Parathyroid adenoma (tissue), 2 donors: ENCODE data around the gene CMTM8.

Source experiments
- H2AFZ ChIP-seq: fragments of 300-600 bp; sonication (generic); one replicate; pipeline ENCODE4 v1.7.0; 2017; ENCODE audit warnings: antibody characterized with exemption, mild to moderate bottlenecking
- H3K27ac ChIP-seq: fragments of 300-600 bp; sonication (generic); one replicate; pipeline ENCODE4 v1.7.0; 2017
- H3K27me3 ChIP-seq: fragments of 300-600 bp; sonication (generic); one replicate; pipeline ENCODE4 v1.7.0; 2017; ENCODE audit warnings: low read length; ENCODE audit not compliant: control insufficient read depth, insufficient read depth
- H3K36me3 ChIP-seq: fragments of 300-600 bp; sonication (generic); one replicate; pipeline ENCODE4 v1.7.0; 2017; ENCODE audit warnings: low read length; ENCODE audit not compliant: control insufficient read depth, insufficient read depth
- H3K4me1 ChIP-seq: fragments of 300-600 bp; sonication (generic); one replicate; pipeline ENCODE4 v1.7.0; 2017; ENCODE audit warnings: control low read depth
- H3K4me2 ChIP-seq: fragments of 300-600 bp; sonication (generic); one replicate; pipeline ENCODE4 v1.7.0; 2017; ENCODE audit warnings: low read length
- H3K4me3 ChIP-seq: fragments of 300-600 bp; sonication (generic); one replicate; pipeline ENCODE4 v1.7.0; 2017; ENCODE audit warnings: low read depth, low read length
- H3K79me2 ChIP-seq: fragments of 300-600 bp; sonication (generic); one replicate; pipeline ENCODE4 v1.7.0; 2017; ENCODE audit warnings: control low read depth
- H3K9ac ChIP-seq: fragments of 300-600 bp; sonication (generic); one replicate; pipeline ENCODE4 v1.7.0; 2017; ENCODE audit warnings: mild to moderate bottlenecking
- H3K9me3 ChIP-seq: fragments of 300-600 bp; sonication (generic); one replicate; pipeline ENCODE4 v1.7.0; 2017; ENCODE audit warnings: low read length; ENCODE audit not compliant: control insufficient read depth
- CTCF ChIP-seq: fragments of 300-600 bp; sonication (generic); IDR thresholded peaks from one replicate; pipeline ENCODE4 v1.7.0; 2017; ENCODE audit warnings: antibody characterized with exemption, mild to moderate bottlenecking
- donor health status: primary hyperparathyroidism.

Gene CMTM8

DNA sequence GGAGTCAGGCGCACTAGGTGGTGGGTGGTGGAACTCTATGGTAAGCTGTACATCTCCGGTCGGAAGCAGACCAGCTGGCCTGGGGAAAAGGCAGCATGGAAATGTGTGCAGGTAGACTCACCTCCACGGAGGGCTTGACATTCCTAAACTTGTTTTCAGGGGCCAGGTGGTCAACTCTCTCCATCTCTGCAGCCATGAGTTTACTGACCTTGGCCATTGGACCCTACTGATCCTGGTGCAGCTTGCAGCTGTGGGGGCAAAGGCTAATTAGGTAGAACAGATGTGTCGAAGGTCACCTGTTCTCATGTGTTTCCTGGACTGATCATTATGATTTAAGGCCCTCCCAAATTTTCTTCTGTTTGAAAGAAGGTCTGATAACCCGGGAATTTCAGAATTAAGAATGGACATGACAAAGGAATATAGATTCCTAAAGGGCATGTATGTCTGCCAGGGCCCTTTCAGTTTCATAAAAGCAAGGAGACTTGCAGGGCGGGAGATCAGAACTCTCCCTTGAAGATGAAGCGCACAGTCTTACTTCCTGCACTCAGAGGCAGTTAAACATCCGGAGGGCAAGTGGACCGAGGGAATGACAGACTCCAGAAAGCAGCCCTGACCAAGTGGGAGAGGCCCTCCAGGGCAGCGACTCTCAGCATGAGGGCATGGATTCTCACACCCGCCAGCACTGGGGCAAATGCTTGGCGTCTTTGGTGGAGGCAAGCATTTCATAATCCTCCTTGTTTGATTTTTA, 97.1 kb downstream of the CMTM8 start:
- Histone ChIP-seq H3K9me3 (no peaks in the 10 kb centered on the region), H3K27me3 (no peaks in the 10 kb centered on the region), H3K4me3 (no peak overlapping the region), H3K9ac (no peak overlapping the region), H3K27ac (no peak overlapping the region), H3K79me2 (peaks cover 34% of the 10 kb centered on the region), H3K36me3 (no peaks in the 10 kb centered on the region), H3K4me2 (no peak overlapping the region), H3K4me1 (peaks cover 25% of the 10 kb centered on the region), H2AFZ (no peak overlapping the region)
- no peak for TF ChIP-seq CTCF

GRCh38 chr3:32336113-32336498, 97.6 kb downstream of the CMTM8 start:
- H3K27ac ChIP-seq, result no peak overlapping the region
- no peak overlapping the region for H2AFZ ChIP-seq
- H3K4me1 ChIP-seq, result peaks cover 25% of the 10 kb centered on the region
- no peak overlapping the region for H3K9ac ChIP-seq
- H3K36me3 ChIP-seq, result no peaks in the 10 kb centered on the region
- H3K4me3 ChIP-seq, result no peak overlapping the region
- H3K9me3 ChIP-seq, result no peaks in the 10 kb centered on the region
- peaks cover 32% of the 10 kb centered on the region for H3K79me2 ChIP-seq
- H3K4me2 ChIP-seq, result no peak overlapping the region
- H3K27me3 ChIP-seq, result no peaks in the 10 kb centered on the region
- TF ChIP-seq CTCF, result no peak

DNA sequence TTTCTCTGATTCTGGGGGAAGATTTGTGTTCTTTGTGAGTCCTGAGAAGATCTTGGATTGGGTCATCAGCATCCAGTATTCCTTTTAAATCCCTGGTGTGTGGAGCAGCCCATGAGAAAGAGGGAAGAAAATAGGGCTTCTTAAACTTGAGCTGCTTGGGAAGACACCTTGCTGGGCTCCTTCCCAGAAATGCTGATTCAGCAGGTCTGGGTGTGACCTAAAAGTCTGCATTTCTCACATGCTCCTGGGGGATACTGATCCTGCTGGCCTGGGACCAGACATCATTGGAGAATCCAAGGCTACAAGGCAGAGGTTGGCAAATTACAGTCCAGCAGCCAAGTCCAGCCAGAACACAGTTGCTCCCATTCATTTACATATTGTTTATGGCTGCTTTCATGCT, 99.0 kb downstream of the CMTM8 start:
- Histone ChIP-seq H3K4me3 (no peak overlapping the region), H3K9me3 (no peaks in the 10 kb centered on the region), H3K27me3 (no peaks in the 10 kb centered on the region), H3K9ac (no peak overlapping the region), H3K36me3 (no peaks in the 10 kb centered on the region), H2AFZ (no peak overlapping the region), H3K4me2 (no peak overlapping the region), H3K79me2 (peaks cover 28% of the 10 kb centered on the region), H3K4me1 (peaks cover 25% of the 10 kb centered on the region), H3K27ac (no peak overlapping the region)
- no peak for TF ChIP-seq CTCF

- peak; percentile 81 for TF ChIP-seq CTCF
- no peak overlapping the region for H3K4me2 ChIP-seq
- H3K4me1 ChIP-seq, result peaks cover 21% of the 10 kb centered on the region
- no peak overlapping the region for H2AFZ ChIP-seq
- H3K4me3 ChIP-seq, result peak overlapping the region; percentile 11
- no peak overlapping the region for H3K27ac ChIP-seq
- no peaks in the 10 kb centered on the region for H3K9me3 ChIP-seq
- H3K9ac ChIP-seq, result no peak overlapping the region
- peaks cover 11% of the 10 kb centered on the region for H3K79me2 ChIP-seq
- H3K27me3 ChIP-seq, result no peaks in the 10 kb centered on the region
- H3K36me3 ChIP-seq, result no peaks in the 10 kb centered on the region
Observed at GRCh38 chr3:32340039-32340438, 101.6 kb downstream of the CMTM8 start.
